Right atrium auricular region (tissue), 2 donors: ENCODE measurements around the gene PHLDA3. TPM values are rescaled to one million over a fixed set of nuclear protein-coding genes. Genes with fewer than 3 reads are reported as not detected.
A peak's percentile ranks its signal among the peaks of the same experiment; 100 is the strongest.

Source experiments
- DNase-seq: peaks from one replicate; pipeline ENCODE4 v3.0.0-alpha.2; 2019; ENCODE audit warnings: low spot score
- H3K27ac ChIP-seq, 2 donors: fragments of 200-600 bp; sonication (generic); 1 replicate in 1 of 2; 2 replicates in 1 of 2; pipeline ENCODE4 v1.5.1; 2016 to 2019
- H3K27me3 ChIP-seq, 2 donors: fragments of 200-600 bp; sonication (generic); one replicate each; pipeline versions ENCODE4 v1.5.1 to v1.6.0; 2017 to 2019
- H3K36me3 ChIP-seq: fragments of 200-600 bp; sonication (generic); one replicate; pipeline ENCODE4 v1.5.1; 2016
- H3K4me1 ChIP-seq, 2 donors: fragments of 200-600 bp; sonication (generic); one replicate each; pipeline versions ENCODE4 v1.5.1 to v1.6.0; 2017 to 2019
- H3K4me3 ChIP-seq, 2 donors: fragments of 200-600 bp; sonication (generic); 1 replicate in 1 of 2; 2 replicates in 1 of 2; pipeline ENCODE4 v1.5.1; 2017 to 2019; ENCODE audit warnings: mild to moderate bottlenecking in 1 of 2, moderate library complexity in 1 of 2
- H3K9me3 ChIP-seq, 2 donors: fragments of 200-600 bp; sonication (generic); one replicate each; pipeline ENCODE4 v1.5.1; 2019
- CTCF ChIP-seq, 2 donors: fragments of 200-600 bp; sonication (generic); IDR thresholded peaks; one replicate each; pipeline ENCODE4 v1.5.1; 2019; ENCODE audit warnings: antibody characterized with exemption in 2 of 2
- total RNA-seq, 2 donors: library from RNA; depleted of rRNA; stranded (reverse); fragments of >200 nt; gene quantifications; one replicate each; pipeline ENCODE4 v1.1.0, GENCODE V29; 2016

Gene PHLDA3
- total RNA-seq, 2 donors from 2014 or later: 29.5 to 31.9 TPM

- no peak for DNase-seq
Observed at GRCh38 chr1:201499191-201499590, 30.2 kb upstream of the PHLDA3 start.

GRCh38 chr1:201498621-201499020 lies 29.6 kb upstream of the PHLDA3 start:
- no peak for TF ChIP-seq CTCF (IDR thresholded peaks at IDR 0.05)

More at GRCh38 chr1:201499191-201499590, 30.2 kb upstream of the PHLDA3 start:
- no peaks in the 10 kb centered on the region for H3K9me3 ChIP-seq
- no peak for TF ChIP-seq CTCF (IDR thresholded peaks at IDR 0.05)
- no peak overlapping the region for H3K4me3 ChIP-seq
- H3K36me3 ChIP-seq: peaks cover 14% of the 10 kb centered on the region
- no peaks in the 10 kb centered on the region for H3K27me3 ChIP-seq
- peaks cover 0 to 91% of the 10 kb centered on the region in 2 donors for H3K4me1 ChIP-seq
- H3K27ac ChIP-seq: peak overlapping the region; percentile 92 to 93

GRCh38 chr1:201497935-201498509 lies 29.0 kb upstream of the PHLDA3 start:
- no peaks in the 10 kb centered on the region for H3K27me3 ChIP-seq
- H3K4me3 ChIP-seq: no peak overlapping the region
- peaks cover 18% of the 10 kb centered on the region for H3K36me3 ChIP-seq
- DNase-seq: no peak
- H3K9me3 ChIP-seq: no peaks in the 10 kb centered on the region
- H3K27ac ChIP-seq: peak overlapping the region in 1 of 2 donors; percentile 4
- H3K4me1 ChIP-seq: peaks cover 0 to 91% of the 10 kb centered on the region in 2 donors
- TF ChIP-seq CTCF (IDR thresholded peaks at IDR 0.05): no peak

More at GRCh38 chr1:201498621-201499020, 29.6 kb upstream of the PHLDA3 start:
- H3K27me3 ChIP-seq: no peaks in the 10 kb centered on the region
- H3K4me3 ChIP-seq: no peak overlapping the region
- peaks cover 17% of the 10 kb centered on the region for H3K36me3 ChIP-seq
- H3K27ac ChIP-seq: peak overlapping the region; percentile 92 to 93
- H3K9me3 ChIP-seq: no peaks in the 10 kb centered on the region
- H3K4me1 ChIP-seq: peaks cover 0 to 91% of the 10 kb centered on the region in 2 donors
- no peak for DNase-seq

DNA sequence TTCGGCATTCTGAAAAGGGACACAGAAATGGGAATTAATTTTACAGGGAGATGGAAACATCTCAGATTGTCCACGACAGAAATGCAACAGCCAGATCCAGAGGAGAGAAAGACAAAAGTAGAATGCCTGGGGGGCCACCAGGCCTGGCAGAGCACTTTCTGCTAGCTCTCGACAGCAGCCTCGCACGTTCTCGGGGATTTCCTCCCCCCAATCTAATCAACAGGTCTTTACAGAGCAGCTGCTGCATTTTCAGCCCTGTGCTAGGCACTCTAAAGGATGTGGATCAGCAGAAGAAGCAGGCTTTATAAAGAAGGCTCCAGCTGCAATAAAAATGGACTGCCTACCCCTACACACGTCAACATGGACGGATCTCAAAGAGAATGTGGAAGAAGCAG lies 27.3 kb upstream of the PHLDA3 start:
- no peak for DNase-seq
- Histone ChIP-seq H3K27me3 (no peaks in the 10 kb centered on the region), H3K36me3 (peaks cover 24% of the 10 kb centered on the region), H3K4me3 (no peak overlapping the region), H3K27ac (peak overlapping the region; percentile 77 to 86), H3K4me1 (peaks cover 0 to 90% of the 10 kb centered on the region in 2 donors), H3K9me3 (no peaks in the 10 kb centered on the region)
- no peak for TF ChIP-seq CTCF (IDR thresholded peaks at IDR 0.05)

DNA sequence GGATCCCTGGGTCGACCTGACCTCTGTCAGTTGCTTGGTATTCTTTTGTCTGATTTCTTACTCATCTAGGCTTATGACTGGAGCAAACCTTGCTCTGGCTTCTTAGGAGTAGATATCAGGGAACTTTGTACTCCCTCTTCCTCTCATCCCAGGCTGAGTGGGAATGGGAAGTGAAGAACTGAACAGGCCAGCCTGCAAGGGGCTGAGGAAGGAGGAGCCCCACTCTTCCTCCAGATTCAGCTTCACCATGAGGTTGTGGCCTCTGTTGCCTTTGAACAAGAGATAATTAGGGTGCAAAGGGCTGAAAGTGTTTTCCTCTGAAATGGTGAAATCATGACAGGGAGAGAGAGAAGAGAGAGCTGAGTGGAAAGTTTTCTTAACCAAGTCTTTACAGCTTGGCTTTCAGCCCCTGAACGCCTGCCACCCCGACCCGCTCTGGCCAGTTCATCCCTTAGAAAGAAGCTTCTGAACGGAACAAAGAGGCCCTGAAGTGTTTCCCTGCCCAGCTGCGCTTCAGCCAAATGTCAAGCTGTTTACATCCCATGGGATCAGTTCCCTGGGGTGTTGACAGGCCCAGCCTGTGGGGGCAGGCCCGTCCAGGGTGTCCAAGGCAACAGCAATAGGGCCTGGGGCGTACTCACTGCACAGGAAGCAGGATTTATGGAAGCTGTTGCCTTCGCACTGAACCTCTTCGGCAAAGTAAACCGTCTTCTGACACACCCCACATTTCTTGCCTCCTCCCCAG lies 26.7 kb upstream of the PHLDA3 start:
- Histone ChIP-seq H3K4me3 (no peak overlapping the region), H3K27me3 (no peaks in the 10 kb centered on the region), H3K27ac (peak overlapping the region; percentile 77 to 86), H3K36me3 (peaks cover 24% of the 10 kb centered on the region), H3K9me3 (no peaks in the 10 kb centered on the region), H3K4me1 (peaks cover 0 to 90% of the 10 kb centered on the region in 2 donors)
- DNase-seq: no peak
- TF ChIP-seq CTCF (IDR thresholded peaks at IDR 0.05): no peak
